ENCODE measurements around the gene NEGR1.

NEGR1 gene

DNA sequence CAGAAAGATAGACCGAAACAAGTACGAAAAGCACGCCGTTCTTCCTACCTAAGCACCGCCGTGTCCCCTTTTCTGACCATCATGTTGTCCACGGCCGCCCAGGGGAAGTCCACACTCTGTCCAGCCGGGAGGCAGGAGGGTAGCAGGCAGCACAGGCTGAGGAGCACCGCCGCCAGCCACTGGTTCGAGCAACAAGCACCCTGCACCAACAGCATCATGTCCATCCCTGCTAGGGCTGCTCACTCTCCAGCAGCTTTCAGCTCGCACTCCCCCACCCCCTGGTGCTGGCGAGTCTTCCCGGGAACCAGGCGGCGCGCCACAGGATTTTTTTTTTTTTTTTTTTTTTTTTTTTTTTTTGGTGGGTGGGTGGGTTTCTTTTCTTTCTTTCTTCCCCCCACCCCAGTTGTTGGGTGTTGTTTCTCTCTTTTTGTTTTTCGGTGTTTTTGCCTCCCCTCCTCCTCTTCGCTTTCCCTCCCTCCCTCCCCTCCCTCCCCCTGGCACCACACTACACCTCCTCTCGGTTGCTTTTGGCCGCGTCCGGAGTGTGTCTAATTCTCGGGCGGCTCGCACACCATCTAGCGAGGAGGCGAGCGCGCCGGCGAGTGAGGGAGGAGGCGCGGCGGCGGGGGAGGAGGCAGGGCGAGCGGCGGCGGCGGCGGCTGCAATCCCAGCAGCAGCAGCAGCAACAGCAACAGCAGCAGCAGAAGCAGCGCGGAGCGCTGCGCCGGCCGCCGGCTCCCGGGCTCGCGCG lies at the start of gene NEGR1:
NEGR1 (minus strand) TSS at position 269 of the 751 bp plus-strand sequence.
- DNase-seq (ENCODE audit: low read depth), result peak; percentile 91
- peak within 1 kb of the TSS; percentile 72 for H3K4me3 ChIP-seq (ENCODE audit: low read depth, low read length)
- TF ChIP-seq, protein P1, sequence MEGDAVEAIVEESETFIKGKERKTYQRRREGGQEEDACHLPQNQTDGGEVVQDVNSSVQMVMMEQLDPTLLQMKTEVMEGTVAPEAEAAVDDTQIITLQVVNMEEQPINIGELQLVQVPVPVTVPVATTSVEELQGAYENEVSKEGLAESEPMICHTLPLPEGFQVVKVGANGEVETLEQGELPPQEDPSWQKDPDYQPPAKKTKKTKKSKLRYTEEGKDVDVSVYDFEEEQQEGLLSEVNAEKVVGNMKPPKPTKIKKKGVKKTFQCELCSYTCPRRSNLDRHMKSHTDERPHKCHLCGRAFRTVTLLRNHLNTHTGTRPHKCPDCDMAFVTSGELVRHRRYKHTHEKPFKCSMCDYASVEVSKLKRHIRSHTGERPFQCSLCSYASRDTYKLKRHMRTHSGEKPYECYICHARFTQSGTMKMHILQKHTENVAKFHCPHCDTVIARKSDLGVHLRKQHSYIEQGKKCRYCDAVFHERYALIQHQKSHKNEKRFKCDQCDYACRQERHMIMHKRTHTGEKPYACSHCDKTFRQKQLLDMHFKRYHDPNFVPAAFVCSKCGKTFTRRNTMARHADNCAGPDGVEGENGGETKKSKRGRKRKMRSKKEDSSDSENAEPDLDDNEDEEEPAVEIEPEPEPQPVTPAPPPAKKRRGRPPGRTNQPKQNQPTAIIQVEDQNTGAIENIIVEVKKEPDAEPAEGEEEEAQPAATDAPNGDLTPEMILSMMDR (conservative IDR thresholded peaks at IDR 0.05; ENCODE audit: low read depth, low read length), result peak; percentile 9

DNA sequence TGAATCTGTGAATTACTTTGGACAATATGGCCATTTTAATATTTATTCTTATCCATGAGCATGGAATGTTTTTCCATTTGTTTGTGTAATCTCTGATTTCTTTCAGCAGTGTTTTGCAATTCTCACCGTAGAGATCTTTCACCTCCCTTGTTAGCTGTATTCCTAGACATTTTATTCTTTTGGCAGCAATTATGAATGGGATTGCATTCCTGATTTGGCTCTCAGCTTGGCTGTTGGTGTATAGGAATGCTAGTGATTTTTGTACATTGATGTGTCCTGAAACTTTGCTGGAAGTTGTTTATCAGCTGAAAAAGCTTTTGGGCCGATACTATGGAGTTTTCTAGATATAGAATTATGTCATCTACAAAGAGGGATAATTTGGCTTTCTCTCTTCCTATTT lies 44.2 kb upstream of the NEGR1 start:
- no peak for DNase-seq (ENCODE audit: low read depth)
- TF ChIP-seq, protein P1 (conservative IDR thresholded peaks at IDR 0.05; ENCODE audit: low read depth, low read length), result no peak
- H3K4me3 ChIP-seq (ENCODE audit: low read depth, low read length), result no peak overlapping the region

DNA sequence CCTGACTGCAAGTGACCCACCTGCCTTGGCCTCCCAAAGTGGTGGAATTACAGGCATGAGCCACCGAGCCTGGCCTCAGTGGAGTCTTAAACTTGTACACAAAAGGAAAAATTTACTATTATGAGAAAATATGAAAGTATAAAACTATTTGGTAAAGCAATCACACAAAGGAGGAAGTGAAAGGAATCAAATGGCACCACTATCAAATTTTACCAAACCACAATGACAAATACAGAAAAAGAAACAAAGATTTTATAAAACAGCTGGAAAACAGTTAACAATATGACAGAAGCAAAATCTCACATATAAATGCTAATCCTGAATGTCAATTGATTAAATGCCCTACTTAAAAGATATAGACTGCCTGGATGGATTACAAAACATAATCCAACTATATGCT lies 42.1 kb upstream of the NEGR1 start:
- TF ChIP-seq, protein P1 (conservative IDR thresholded peaks at IDR 0.05; ENCODE audit: low read depth, low read length), result no peak
- H3K4me3 ChIP-seq (ENCODE audit: low read depth, low read length), result no peak overlapping the region
- no peak for DNase-seq (ENCODE audit: low read depth)

DNA sequence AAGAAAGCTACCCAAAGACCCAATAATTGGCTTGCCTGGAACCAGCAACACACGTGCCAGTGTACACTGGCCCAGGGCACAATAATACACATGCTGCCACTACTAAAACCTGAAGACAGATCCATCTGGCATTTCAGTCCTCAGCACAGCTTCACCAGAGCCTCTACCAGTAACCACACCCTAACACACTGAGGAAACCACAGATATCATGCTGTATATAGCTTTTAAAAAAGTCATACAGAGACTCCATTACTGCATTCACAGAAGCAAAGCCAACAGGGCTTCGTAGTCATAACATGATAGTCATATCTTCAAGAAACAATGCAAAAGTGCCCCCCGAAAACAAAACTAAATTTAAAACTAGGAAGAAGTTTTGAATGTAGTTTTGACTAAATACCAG lies 40.6 kb upstream of the NEGR1 start:
- no peak for DNase-seq (ENCODE audit: low read depth)
- TF ChIP-seq, protein P1 (conservative IDR thresholded peaks at IDR 0.05; ENCODE audit: low read depth, low read length), result no peak
- H3K4me3 ChIP-seq (ENCODE audit: low read depth, low read length), result no peak overlapping the region

DNA sequence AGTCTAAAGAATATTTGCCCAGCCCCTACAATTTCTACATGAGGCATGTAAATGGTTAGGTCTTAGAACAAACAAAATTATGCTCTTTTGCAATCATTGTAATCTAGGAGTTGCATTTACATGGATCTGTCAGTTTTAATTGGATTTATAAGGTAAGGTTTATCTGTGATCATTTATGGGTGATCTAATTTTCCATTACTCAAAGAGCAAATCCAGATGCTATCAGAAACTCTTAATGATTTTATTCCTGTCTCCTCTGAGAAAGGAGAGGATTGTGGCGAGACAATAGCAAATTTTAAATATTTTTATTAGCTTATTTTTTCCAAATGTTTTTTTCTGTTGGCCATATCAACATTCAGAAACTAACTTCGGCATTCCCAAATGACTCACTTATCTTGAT lies 14.2 kb upstream of the NEGR1 start:
- TF ChIP-seq, protein P1 (conservative IDR thresholded peaks at IDR 0.05; ENCODE audit: low read depth, low read length), result no peak
- no peak overlapping the region for H3K4me3 ChIP-seq (ENCODE audit: low read depth, low read length)
- DNase-seq (ENCODE audit: low read depth), result no peak

DNA sequence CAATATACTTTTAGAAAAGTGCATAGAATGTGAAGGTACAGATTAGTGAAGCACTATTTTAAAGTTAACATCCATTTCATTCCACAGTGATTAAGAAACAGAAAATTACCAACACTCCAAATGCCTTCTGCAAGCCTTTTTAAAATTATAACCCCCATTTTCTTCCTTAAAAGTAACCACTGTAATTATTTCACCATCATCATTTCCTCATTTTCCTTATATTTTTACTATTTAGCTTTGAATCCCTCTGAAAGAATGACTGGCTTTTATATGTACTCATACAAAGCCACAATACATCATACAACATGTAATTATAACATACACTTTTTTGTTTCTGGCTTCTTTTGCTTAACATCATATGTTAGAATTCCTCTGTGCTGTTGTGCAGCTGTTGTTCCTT lies 6.5 kb upstream of the NEGR1 start:
- no peak overlapping the region for H3K4me3 ChIP-seq (ENCODE audit: low read depth, low read length)
- DNase-seq (ENCODE audit: low read depth), result no peak
- TF ChIP-seq, protein P1 (conservative IDR thresholded peaks at IDR 0.05; ENCODE audit: low read depth, low read length), result no peak

DNA sequence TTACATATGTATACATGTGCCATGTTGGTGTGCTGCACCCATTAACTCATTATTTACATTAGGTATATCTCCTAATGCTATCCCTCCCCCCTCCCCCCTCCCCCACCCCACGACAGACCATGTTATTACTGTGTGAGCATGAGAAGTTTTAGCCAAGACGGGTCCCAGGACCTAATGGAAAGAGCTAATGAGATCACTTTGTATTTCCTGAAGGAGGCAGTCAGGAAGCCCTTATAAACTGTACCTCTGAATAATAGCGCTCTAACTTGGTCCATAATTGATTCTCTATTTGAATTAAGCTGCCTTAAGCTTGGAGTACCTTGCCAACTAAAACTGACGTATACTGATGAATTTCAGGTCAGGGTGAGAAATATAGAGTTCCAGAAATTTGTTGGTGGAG lies 4.1 kb upstream of the NEGR1 start:
- TF ChIP-seq, protein P1 (conservative IDR thresholded peaks at IDR 0.05; ENCODE audit: low read depth, low read length), result no peak
- no peak overlapping the region for H3K4me3 ChIP-seq (ENCODE audit: low read depth, low read length)
- peak; percentile 16 for DNase-seq (ENCODE audit: low read depth)

Data from choroid plexus epithelial cell (primary cell).